HepG2 (cell line): ENCODE measurements around the gene SYNM. TPM values are rescaled to one million over a fixed set of nuclear protein-coding genes. Genes with fewer than 3 reads are reported as not detected.

Experiments
- CENPX ChIP-seq: sonication (generic); formaldehyde crosslinking; IDR thresholded peaks from 2 replicates; pipeline ENCODE4 v1.9.0; 2021; ENCODE audit warnings: mild to moderate bottlenecking, missing genetic modification reagents, moderate library complexity
- DMAP1 ChIP-seq: IDR thresholded peaks from 2 replicates; pipeline ENCODE4 v1.6.1; 2016
- ETV6 ChIP-seq: sonication (generic); formaldehyde crosslinking; conservative IDR thresholded peaks from 2 replicates; pipeline ENCODE4 v1.4.0; 2020; ENCODE audit warnings: missing genetic modification reagents
- HMG20B ChIP-seq: conservative IDR thresholded peaks from 2 replicates; pipeline ENCODE4 v1.6.1; 2016; ENCODE audit warnings: missing genetic modification reagents, missing compliant biosample characterization
- KLF16 ChIP-seq, 2 experiments: sonication (generic) in 1 of 2; formaldehyde crosslinking in 1 of 2; IDR thresholded peaks; 2 replicates each; pipeline versions ENCODE4 v1.6.1 to v1.8.0; 2016 to 2023; ENCODE audit warnings: missing genetic modification reagents in 2 of 2, missing compliant biosample characterization in 1 of 2
- PCBP2 ChIP-seq: fragments of 200-400 bp; formaldehyde crosslinking; optimal IDR thresholded peaks from 2 replicates; pipeline ENCODE3; 2018; ENCODE audit warnings: low read length, low read depth; ENCODE audit not compliant: poor library complexity, severe bottlenecking
- RBM22 ChIP-seq: fragments of 200-400 bp; formaldehyde crosslinking; optimal IDR thresholded peaks from 2 replicates; pipeline ENCODE3; 2017; ENCODE audit warnings: mild to moderate bottlenecking, low read length, moderate library complexity
- SAFB2 ChIP-seq: sonication (generic); formaldehyde crosslinking; IDR thresholded peaks from 2 replicates; pipeline ENCODE4 v1.5.1; 2020; ENCODE audit warnings: missing genetic modification reagents, low read depth, mild to moderate bottlenecking, borderline replicate concordance
- TBP ChIP-seq: sonication (generic); formaldehyde crosslinking; IDR thresholded peaks from 2 replicates; pipeline ENCODE4 v1.5.0; 2020; ENCODE audit warnings: missing genetic modification reagents
- TBX2 ChIP-seq: sonication (generic); formaldehyde crosslinking; IDR thresholded peaks from 2 replicates; pipeline ENCODE4 v1.5.0; 2020; ENCODE audit warnings: missing genetic modification reagents, mild to moderate bottlenecking, borderline replicate concordance
- ZEB1 ChIP-seq: IDR thresholded peaks from 2 replicates; pipeline ENCODE4 v1.6.1; 2012; ENCODE audit warnings: mild to moderate bottlenecking, low read depth, inconsistent platforms; ENCODE audit not compliant: insufficient replicate concordance
- ZNF20 ChIP-seq: sonication (generic); formaldehyde crosslinking; IDR thresholded peaks from 2 replicates; pipeline ENCODE4 v1.4.0; 2020; ENCODE audit warnings: mild to moderate bottlenecking, moderate library complexity, missing genetic modification reagents
- ZNF367 ChIP-seq: sonication (generic); formaldehyde crosslinking; IDR thresholded peaks from 2 replicates; pipeline ENCODE4 v1.4.0; 2020; ENCODE audit warnings: missing genetic modification reagents, borderline replicate concordance
- ZNF501 ChIP-seq: sonication (generic); formaldehyde crosslinking; IDR thresholded peaks from 2 replicates; pipeline ENCODE4 v1.5.1; 2020; ENCODE audit warnings: mild to moderate bottlenecking, moderate library complexity, missing genetic modification reagents
- ZNF530 ChIP-seq: sonication (generic); formaldehyde crosslinking; IDR thresholded peaks from 2 replicates; pipeline ENCODE4 v1.5.0; 2020; ENCODE audit warnings: low read depth, mild to moderate bottlenecking, missing genetic modification reagents
- ZNF567 ChIP-seq: sonication (generic); formaldehyde crosslinking; IDR thresholded peaks from 2 replicates; pipeline ENCODE4 v1.8.1; 2023; ENCODE audit warnings: mild to moderate bottlenecking, missing genetic modification reagents, borderline replicate concordance
- ZNF7 ChIP-seq: IDR thresholded peaks from 2 replicates; pipeline ENCODE4 v1.6.1; 2016; ENCODE audit warnings: missing biosample characterization, missing genetic modification reagents
- ZNF749 ChIP-seq: sonication (generic); formaldehyde crosslinking; IDR thresholded peaks from 2 replicates; pipeline ENCODE4 v1.8.0; 2022; ENCODE audit warnings: mild to moderate bottlenecking, missing genetic modification reagents, moderate library complexity, borderline replicate concordance
- ZNF788 ChIP-seq: sonication (generic); formaldehyde crosslinking; IDR thresholded peaks from 2 replicates; pipeline ENCODE4 v1.5.0; 2020; ENCODE audit warnings: mild to moderate bottlenecking, missing genetic modification reagents, borderline replicate concordance
- ZNF792 ChIP-seq: IDR thresholded peaks from 2 replicates; pipeline ENCODE4 v1.6.1; 2016
- ZNF879 ChIP-seq: sonication (generic); formaldehyde crosslinking; IDR thresholded peaks from 2 replicates; pipeline ENCODE4 v1.8.1; 2023; ENCODE audit warnings: missing genetic modification reagents
- ZNF891 ChIP-seq: sonication (generic); formaldehyde crosslinking; IDR thresholded peaks from 2 replicates; pipeline ENCODE4 v1.5.0; 2020; ENCODE audit warnings: mild to moderate bottlenecking, missing genetic modification reagents
- ZSCAN25 ChIP-seq: sonication (generic); formaldehyde crosslinking; IDR thresholded peaks from 2 replicates; pipeline ENCODE4 v1.8.0; 2022; ENCODE audit warnings: mild to moderate bottlenecking, missing genetic modification reagents
- polyA plus RNA-seq, 8 experiments: library from polyadenylated mRNA; depleted of rRNA in 3 of 8; stranded (reverse) in 7 of 8; unstranded in 1 of 8; fragments of >200 nt; fragmentation: Illumina TruSeq in 4 of 8; extraction: Trizol in 4 of 8; gene quantifications; 2 replicates each; pipeline versions ENCODE4 v1.2.1 to v1.2.3, GENCODE V29; 2011 to 2016; ENCODE audit warnings: low read depth in 4 of 8, missing spikeins in 1 of 8, mixed read lengths in 1 of 8; ENCODE audit not compliant: insufficient read depth in 1 of 8
- total RNA-seq, 5 experiments: library from RNA; depleted of rRNA; stranded (reverse); fragments of >200 nt; fragmentation: Illumina TruSeq; extraction: Trizol; gene quantifications; 2 replicates each; pipeline ENCODE4 v1.2.3, GENCODE V29; 2016; ENCODE audit warnings: low read depth in 1 of 5
- TF ChIP-seq, protein P1 (sequence below): sonication (generic); formaldehyde crosslinking; IDR thresholded peaks from 2 replicates; pipeline ENCODE4 v1.4.0; 2020; ENCODE audit warnings: mild to moderate bottlenecking, missing genetic modification reagents
- TF ChIP-seq, protein P2 (sequence below): sonication (generic); formaldehyde crosslinking; IDR thresholded peaks from 2 replicates; pipeline ENCODE4 v1.4.0; 2020; ENCODE audit warnings: mild to moderate bottlenecking, missing genetic modification reagents, borderline replicate concordance

Gene SYNM
- total and polyA plus RNA-seq, 2 of the 13 experiments (the other 11 are each of a cell fraction or from before 2014, with no cell fraction given), result 1.1 to 3.7 TPM

DNA sequence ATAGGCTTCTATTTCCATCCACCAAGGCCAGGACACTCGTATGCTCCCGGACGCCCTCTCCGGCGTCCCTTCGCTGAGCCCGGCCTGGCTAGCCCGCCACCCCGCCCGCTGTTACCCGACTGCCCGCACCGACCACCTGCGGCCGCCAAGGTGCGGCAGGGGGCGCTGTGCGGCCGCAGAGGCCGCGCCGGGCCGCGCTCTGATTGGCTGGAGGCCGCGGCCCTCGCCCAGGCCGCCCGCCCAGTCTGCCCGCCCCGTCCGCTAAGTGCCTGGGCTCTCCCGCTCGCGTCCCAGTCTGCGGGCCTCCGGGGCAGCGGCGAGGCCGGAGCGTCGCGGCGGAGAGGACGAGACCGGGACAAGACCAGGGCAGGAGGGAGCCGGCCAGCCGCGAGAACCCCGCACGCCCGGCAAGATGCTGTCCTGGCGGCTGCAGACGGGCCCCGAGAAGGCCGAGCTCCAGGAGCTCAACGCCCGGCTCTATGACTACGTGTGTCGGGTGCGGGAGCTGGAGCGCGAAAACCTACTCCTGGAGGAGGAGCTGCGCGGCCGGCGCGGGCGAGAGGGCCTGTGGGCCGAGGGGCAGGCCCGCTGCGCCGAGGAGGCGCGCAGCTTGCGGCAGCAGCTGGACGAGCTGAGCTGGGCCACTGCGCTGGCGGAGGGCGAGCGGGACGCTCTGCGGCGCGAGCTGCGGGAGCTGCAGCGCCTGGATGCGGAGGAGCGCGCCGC lies at the start of gene SYNM (continued):
- TF ChIP-seq ZNF501 (CRISPR knock-in tag) (no peak), RBM22 (no peak), ZNF530 (CRISPR knock-in tag) (no peak), ZNF567 (CRISPR knock-in tag) (0 out of 2 replicates have a peak, but pooled peaks have one; percentile 56), ZNF792 (CRISPR knock-in tag) (peak; percentile 28; the same call in 1 of the 2 replicates), SAFB2 (CRISPR knock-in tag) (peak; percentile 37; the same call in 1 of the 2 replicates), ZNF788 (CRISPR knock-in tag) (peak; percentile 47; the same call in 1 of the 2 replicates), ZEB1 (no peak), TBP (CRISPR knock-in tag) (no peak), ZNF20 (no peak), PCBP2 (no peak), ZNF749 (CRISPR knock-in tag) (no peak), CENPX (no peak), ZNF7 (CRISPR knock-in tag) (no peak), ZSCAN25 (no peak), DMAP1 (CRISPR knock-in tag) (0 out of 2 replicates have a peak, but pooled peaks have one; percentile 30), ZNF891 (CRISPR knock-in tag) (peak; percentile 74; the same call in 1 of the 2 replicates), KLF16 (CRISPR knock-in tag; IDR thresholded peaks at IDR 0.05) (peak in 1 of 2 experiments; percentile 50; a peak in 1 of 4 replicates), ZNF367 (CRISPR knock-in tag) (0 out of 2 replicates have a peak, but pooled peaks have one; percentile 4), ZNF879 (CRISPR knock-in tag) (peak; percentile 43; the same call in 1 of the 2 replicates), ETV6 (CRISPR knock-in tag) (no peak), TBX2 (CRISPR knock-in tag) (peak; percentile 50; the same call in 1 of the 2 replicates), HMG20B (CRISPR knock-in tag) (0 out of 2 replicates have a peak, but pooled peaks have one; percentile 9)
- TF ChIP-seq, protein P1, sequence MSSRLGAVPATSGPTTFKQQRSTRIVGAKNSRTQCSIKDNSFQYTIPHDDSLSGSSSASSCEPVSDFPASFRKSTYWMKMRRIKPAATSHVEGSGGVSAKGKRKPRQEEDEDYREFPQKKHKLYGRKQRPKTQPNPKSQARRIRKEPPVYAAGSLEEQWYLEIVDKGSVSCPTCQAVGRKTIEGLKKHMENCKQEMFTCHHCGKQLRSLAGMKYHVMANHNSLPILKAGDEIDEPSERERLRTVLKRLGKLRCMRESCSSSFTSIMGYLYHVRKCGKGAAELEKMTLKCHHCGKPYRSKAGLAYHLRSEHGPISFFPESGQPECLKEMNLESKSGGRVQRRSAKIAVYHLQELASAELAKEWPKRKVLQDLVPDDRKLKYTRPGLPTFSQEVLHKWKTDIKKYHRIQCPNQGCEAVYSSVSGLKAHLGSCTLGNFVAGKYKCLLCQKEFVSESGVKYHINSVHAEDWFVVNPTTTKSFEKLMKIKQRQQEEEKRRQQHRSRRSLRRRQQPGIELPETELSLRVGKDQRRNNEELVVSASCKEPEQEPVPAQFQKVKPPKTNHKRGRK, result no peak
- TF ChIP-seq, protein P2, sequence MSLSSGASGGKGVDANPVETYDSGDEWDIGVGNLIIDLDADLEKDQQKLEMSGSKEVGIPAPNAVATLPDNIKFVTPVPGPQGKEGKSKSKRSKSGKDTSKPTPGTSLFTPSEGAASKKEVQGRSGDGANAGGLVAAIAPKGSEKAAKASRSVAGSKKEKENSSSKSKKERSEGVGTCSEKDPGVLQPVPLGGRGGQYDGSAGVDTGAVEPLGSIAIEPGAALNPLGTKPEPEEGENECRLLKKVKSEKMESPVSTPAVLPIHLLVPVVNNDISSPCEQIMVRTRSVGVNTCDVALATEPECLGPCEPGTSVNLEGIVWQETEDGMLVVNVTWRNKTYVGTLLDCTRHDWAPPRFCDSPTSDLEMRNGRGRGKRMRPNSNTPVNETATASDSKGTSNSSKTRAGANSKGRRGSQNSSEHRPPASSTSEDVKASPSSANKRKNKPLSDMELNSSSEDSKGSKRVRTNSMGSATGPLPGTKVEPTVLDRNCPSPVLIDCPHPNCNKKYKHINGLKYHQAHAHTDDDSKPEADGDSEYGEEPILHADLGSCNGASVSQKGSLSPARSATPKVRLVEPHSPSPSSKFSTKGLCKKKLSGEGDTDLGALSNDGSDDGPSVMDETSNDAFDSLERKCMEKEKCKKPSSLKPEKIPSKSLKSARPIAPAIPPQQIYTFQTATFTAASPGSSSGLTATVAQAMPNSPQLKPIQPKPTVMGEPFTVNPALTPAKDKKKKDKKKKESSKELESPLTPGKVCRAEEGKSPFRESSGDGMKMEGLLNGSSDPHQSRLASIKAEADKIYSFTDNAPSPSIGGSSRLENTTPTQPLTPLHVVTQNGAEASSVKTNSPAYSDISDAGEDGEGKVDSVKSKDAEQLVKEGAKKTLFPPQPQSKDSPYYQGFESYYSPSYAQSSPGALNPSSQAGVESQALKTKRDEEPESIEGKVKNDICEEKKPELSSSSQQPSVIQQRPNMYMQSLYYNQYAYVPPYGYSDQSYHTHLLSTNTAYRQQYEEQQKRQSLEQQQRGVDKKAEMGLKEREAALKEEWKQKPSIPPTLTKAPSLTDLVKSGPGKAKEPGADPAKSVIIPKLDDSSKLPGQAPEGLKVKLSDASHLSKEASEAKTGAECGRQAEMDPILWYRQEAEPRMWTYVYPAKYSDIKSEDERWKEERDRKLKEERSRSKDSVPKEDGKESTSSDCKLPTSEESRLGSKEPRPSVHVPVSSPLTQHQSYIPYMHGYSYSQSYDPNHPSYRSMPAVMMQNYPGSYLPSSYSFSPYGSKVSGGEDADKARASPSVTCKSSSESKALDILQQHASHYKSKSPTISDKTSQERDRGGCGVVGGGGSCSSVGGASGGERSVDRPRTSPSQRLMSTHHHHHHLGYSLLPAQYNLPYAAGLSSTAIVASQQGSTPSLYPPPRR (CRISPR knock-in tag), result no peak; the same call in 1 of the 2 replicates
